IMR-90 (cell line): Measurements from ENCODE around the gene LRRC8B.

Experiments used
- BHLHE40 ChIP-seq: fragments of 150-350 bp; IDR thresholded peaks from 2 replicates; pipeline ENCODE4 v1.6.1; 2016; ENCODE audit warnings: mild to moderate bottlenecking, low read depth, low read length
- MAFK ChIP-seq: IDR thresholded peaks from 2 replicates; pipeline ENCODE4 v1.6.1; 2012; ENCODE audit warnings: low read depth, low read length, improper control_type of control experiment
- POLR2A ChIP-seq: IDR thresholded peaks from 2 replicates; pipeline ENCODE4 v1.6.1; 2012; ENCODE audit warnings: mild to moderate bottlenecking, low read depth, low read length
- RAD21 ChIP-seq: IDR thresholded peaks from 2 replicates; pipeline ENCODE4 v1.6.1; 2012; ENCODE audit warnings: low read length, improper control_type of control experiment
- RFX5 ChIP-seq: IDR thresholded peaks from 2 replicates; pipeline ENCODE4 v1.8.0; 2012; ENCODE audit warnings: low read depth, mild to moderate bottlenecking, low read length, moderate library complexity
- TF ChIP-seq, protein P1 (sequence below): conservative IDR thresholded peaks from 2 replicates; pipeline ENCODE4 v1.5.1; 2012; ENCODE audit warnings: mild to moderate bottlenecking, low read depth, low read length, improper control_type of control experiment
- TF ChIP-seq, protein P2 (sequence below): fragments of 150-350 bp; IDR thresholded peaks from 2 replicates; pipeline ENCODE4 v1.6.1; 2016; ENCODE audit warnings: low read depth, mild to moderate bottlenecking, low read length, moderate library complexity, borderline replicate concordance

DNA sequence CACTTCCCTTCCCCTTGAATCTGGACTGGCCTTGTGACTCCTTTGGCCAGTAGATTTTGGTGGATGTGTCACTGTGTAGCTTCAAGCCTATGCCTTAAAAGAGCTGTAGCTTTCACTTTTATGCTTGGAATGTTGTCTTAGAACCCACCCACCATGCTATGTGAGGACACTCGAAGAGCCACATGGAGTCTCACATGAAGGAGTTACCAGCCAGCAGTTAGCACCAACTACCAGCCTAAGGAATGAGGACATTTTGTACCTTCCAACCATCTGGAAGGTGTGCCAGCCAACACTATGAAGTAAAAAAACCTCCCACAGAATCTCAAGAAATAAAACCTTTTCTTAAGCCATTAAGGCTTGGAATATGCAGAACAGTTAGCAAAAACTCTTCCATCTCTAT is 50.6 kb downstream of the LRRC8B start:
- TF ChIP-seq, protein P1, sequence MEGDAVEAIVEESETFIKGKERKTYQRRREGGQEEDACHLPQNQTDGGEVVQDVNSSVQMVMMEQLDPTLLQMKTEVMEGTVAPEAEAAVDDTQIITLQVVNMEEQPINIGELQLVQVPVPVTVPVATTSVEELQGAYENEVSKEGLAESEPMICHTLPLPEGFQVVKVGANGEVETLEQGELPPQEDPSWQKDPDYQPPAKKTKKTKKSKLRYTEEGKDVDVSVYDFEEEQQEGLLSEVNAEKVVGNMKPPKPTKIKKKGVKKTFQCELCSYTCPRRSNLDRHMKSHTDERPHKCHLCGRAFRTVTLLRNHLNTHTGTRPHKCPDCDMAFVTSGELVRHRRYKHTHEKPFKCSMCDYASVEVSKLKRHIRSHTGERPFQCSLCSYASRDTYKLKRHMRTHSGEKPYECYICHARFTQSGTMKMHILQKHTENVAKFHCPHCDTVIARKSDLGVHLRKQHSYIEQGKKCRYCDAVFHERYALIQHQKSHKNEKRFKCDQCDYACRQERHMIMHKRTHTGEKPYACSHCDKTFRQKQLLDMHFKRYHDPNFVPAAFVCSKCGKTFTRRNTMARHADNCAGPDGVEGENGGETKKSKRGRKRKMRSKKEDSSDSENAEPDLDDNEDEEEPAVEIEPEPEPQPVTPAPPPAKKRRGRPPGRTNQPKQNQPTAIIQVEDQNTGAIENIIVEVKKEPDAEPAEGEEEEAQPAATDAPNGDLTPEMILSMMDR: no peak
- TF ChIP-seq BHLHE40 (no peak), MAFK (no peak), POLR2A (no peak), RAD21 (no peak), RFX5 (no peak)
- TF ChIP-seq, protein P2, sequence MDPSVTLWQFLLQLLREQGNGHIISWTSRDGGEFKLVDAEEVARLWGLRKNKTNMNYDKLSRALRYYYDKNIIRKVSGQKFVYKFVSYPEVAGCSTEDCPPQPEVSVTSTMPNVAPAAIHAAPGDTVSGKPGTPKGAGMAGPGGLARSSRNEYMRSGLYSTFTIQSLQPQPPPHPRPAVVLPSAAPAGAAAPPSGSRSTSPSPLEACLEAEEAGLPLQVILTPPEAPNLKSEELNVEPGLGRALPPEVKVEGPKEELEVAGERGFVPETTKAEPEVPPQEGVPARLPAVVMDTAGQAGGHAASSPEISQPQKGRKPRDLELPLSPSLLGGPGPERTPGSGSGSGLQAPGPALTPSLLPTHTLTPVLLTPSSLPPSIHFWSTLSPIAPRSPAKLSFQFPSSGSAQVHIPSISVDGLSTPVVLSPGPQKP: no peak
